D721Med (cell line): ENCODE results near the gene MYH10.
"Not testable (repeated sequence)": the region's sequence is repeated elsewhere in the genome, so short reads cannot be mapped to it uniquely, and the experiment has no call there.

ENCODE experiments used
- DNase-seq: peaks from one replicate; pipeline ENCODE4 v3.0.0; 2011; ENCODE audit warnings: low spot score; ENCODE audit not compliant: insufficient read length
- FAIRE-seq: peaks from 2 replicates; lab custom pipeline; 2011; peaks lifted over from hg19 to GRCh38; lab: Jason Lieb, UNC
- CTCF ChIP-seq: IDR thresholded peaks from 2 replicates; pipeline ENCODE4 v1.5.1; 2012; ENCODE audit warnings: mild to moderate bottlenecking, control low read depth; ENCODE audit not compliant: insufficient read depth; ENCODE audit errors: missing control alignments

The MYH10 gene

DNA sequence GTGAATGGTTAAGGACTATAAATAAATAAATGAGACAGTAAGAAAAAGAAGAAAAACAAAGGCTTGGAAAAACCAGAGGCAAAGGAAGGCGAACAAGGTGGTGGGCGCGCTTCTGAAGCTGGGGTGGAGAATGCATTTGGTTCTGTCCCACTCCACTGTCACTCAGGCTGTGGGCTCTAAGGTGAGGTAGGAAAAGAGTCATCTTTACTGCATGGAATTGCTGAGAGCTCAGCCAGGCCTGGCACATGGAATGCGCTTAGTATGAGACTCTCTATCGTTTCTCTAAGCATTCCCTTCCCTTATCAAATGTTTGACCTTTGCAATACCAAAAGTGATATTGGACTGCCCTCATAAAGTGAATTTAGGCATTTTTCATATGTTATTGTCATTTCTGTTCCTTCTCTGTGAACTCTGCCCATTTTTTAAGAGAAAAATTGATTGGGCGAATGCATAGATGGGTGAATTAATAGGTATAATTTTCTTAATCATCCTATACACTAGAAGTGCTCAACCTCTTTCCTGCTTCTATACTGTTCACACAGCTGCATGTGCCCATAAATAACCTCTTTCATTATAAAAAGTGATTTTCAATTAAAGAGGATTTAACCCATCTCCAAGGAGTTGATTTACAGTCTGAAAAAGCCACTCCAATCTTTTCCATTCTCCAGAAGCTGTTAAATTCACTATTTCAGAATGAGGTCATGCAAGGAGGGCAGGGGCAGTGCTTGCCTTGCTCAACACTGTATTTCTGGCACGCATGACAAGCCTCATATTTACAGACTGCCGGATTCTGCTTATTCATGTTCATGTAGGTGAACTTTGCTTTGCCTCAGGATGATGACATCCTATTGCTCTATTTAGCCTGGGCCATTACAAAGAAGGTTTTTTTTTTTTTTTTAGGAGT, 87.7 kb downstream of the MYH10 start:
- DNase-seq (no peak), FAIRE-seq (no peak)
- TF ChIP-seq CTCF = no peak

DNA sequence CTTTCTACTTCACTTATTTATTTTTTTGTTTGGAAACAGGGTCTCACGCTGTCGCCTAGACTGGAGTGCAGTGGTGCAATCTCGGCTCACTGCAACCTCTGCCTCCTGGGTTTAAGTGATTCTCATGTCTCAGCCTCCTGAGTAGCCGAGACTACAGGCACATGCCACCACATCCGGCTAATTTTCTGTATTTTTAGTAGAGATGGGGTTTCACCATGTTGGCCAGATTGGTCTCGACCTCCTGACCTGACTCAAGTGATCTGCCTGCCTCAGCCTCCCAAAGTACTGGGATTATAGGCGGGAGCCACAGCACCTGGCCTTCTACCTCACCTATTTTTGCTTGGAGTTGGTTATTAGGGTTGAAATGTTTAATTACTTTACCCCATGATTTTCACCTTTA, 90.5 kb downstream of the MYH10 start:
- FAIRE-seq, DNase-seq: not testable (repeated sequence)

DNA sequence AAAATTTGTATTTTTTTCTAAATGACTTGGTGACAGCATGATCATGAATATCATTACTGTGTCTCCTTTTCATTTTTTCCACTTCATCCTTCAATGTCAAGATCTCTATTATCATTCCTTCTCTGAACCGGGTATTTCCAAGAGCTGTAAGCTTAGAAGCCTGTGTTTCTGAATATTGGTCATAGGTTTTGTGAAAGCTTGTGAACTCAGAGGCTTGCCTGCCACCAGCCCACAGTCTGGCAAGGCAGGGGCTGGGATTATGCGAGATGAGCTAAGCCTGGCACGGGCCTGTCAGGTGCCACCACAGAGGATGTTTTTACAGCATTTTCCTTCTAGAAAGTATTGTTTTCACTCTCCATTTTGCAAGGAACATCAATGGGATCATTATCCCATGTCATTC, 92.8 kb downstream of the MYH10 start:
- FAIRE-seq (no peak), DNase-seq (no peak)
- no peak for TF ChIP-seq CTCF

DNA sequence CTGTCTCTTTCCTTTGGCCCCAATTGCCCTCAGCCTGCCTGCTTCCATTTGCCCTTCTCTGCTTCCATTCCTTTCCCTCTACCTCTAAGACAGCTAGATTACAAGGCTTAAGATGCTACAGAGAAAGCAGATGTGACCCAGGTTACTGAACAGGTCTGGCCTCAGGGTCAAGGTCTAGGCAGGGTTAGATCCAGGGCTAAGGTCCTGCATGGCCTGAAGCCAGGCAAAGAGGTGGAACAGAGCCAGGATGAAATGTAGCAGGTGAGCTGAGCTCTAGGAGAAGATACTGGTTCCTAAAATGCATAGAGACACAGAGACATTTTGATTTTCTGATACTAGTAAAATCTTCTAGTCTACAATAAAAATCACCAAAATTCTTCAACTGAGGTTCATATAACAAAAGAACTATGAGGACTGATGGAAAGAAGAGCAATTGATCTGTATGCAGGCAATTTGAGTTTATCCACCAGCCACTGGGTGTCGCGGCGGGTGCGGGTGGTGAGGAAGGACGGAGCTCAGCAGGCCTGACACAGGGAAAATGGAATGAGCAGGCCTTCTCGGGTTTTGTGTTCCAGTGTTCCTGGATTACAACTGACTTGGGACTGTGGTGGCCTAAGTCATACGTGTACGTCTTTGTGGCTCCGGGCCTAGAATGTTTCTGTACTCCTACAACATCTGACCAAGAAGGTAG, 95.9 kb downstream of the MYH10 start:
- DNase-seq = no peak
- TF ChIP-seq CTCF = no peak
- FAIRE-seq = no peak

GRCh38 chr17:8532021-8532420, 98.5 kb downstream of the MYH10 start:
- no peak for TF ChIP-seq CTCF
- FAIRE-seq (no peak), DNase-seq (no peak)

GRCh38 chr17:8522577-8522976, 107.9 kb downstream of the MYH10 start:
- FAIRE-seq = no peak
- TF ChIP-seq CTCF = no peak
- no peak for DNase-seq

DNA sequence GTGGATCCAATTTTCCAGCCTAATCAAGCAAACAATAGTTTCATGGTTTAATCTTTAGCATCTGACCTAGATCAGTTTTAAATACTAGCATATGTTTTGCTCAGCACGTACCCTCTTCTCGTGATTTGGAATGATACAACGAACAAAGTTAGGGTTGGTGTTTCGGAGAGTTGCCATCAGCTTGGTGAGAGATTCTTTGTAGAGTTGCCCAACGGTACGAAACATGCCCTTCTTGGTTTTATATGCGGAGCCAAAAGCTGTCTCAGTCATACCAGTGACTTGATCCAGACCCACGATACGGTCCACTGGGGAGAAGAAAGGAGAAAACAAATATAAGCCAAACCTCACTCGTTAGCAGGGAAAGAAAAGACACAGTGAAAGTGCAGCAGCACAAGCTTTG, 109.5 kb downstream of the MYH10 start:
- FAIRE-seq (no peak), DNase-seq (no peak)
- TF ChIP-seq CTCF = no peak
